ENCODE measurements around the gene PRDX1.
A peak's percentile ranks its signal among the peaks of the same experiment; 100 is the strongest.
"Not testable (repeated sequence)": the region's sequence is repeated elsewhere in the genome, so short reads cannot be mapped to it uniquely, and the experiment has no call there.

The PRDX1 gene

DNA sequence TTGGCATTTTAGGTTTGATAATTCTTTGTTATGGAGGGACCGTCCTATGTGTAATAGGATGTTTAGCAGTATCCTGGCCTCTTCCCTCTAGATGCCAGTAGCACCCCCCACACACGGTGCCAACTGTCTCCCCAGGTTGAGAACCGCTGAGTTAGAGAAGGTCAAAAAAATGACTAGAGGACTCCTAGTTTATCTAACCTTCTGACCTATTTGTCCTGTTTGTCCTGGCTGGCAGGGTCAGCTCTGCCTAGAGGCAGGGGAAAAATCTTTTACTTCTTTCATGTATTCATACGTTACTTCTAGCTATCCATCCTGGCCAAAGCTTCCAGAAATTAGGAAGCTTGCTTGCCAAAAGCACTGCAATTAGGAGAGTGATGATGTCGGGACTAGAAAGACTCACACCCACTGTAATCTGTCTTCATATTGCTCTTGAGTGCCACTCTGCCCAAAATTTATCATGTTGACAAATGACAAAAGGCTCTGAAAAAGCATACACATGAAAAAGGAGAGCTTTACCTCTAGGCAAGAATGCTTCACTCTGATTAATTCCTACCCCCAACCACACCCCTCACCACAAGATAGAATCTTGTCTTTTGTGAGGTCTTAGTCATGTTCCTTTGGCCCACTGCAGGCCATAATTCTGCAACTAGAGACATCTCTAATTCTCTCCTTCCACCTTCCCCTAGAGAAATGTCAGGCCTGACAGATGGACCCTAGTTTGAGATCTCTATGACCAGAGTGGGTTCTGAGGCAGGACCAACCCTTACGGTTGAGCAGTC, 14.5 kb upstream of the PRDX1 start:
- no peak for DNase-seq

DNA sequence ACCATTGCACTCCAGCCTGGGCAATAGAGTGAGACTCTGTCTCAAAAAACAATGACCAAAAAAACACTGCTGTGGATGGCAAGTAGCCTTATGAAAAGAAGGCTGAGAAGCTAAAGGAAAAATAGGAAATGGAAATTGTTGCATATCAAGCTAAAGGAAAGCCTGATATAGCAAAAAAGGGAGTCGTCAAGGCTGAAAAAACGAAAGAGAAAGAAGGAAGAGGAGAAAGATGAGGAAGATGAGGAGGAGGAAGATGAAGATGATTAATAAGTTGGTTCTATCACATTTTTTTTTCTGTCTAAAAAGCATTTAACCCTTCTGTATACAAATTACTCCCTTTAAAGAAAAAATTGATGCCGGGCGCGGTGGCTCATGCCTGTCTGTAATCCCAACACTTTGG, 10.2 kb upstream of the PRDX1 start:
- no peak for DNase-seq

DNA sequence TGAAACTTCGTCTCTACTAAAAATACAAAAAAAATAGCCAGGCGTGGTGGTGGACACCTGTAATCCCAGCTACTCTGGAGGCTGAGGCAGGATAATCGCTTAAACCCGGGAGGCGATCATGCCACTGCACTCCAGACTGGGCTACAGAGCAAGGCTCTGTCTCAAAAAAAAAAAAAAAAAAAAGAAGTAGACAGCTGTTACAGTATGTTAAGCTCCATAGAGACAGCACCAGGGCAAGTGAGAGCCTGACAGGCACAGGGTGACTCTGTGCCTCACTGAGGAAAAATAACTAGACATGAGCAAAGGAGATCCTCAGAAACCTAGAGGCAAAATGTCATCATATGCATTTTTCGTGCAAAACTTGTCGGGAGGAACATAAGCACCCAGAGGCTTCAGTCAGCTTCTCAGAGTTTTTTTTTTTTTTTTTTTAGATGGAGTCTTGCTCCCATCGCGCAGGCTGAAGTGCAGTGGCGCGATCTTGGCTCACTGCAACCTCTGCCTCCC, 9.0 kb upstream of the PRDX1 start:
- DNase-seq: no peak

GRCh38 chr1:45526135-45526644, 4.5 kb upstream of the PRDX1 start:
- no peak for DNase-seq

- not testable (repeated sequence) for DNase-seq
These were observed 2.3 kb upstream of the PRDX1 start for GRCh38 chr1:45523975-45524374.

- DNase-seq: not testable (repeated sequence)
These were observed 1.8 kb upstream of the PRDX1 start for GRCh38 chr1:45523516-45523915.

DNA sequence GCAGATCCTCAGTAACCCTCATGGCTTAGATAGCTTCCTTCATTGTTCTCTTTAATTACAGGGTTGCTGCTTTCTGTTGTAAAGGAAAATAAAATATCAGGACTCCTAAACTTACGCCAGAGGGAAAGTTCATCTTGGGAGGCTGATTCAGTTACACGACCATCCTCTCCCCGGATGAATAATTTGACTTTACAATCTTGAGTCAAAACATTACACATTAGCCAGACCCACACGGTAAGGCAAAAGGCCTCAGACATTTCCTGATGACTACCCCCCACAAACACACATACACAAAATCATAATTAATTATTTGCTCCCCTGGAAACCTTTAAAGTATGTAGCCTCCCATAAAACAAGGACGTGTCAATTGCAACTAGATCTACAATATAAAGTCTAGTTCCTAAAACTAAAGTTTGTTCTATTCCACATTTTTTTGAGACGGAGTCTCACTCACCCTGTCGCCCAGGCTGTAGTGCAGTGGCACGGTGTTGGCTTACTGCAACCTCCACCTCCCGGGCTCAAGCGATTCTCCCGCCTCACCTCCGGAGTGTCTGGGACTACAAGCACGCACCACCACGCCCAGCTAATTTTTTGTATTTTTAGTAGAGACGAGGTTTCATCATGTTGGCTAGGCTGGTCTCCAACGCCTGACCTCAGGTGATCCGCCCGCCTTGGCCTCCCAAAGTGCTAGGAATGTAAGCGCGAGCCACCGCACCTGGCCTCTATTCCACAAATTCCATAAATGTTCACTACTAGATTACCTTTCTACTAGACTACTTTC, 830 bp upstream of the PRDX1 start:
- no peak for DNase-seq

DNA sequence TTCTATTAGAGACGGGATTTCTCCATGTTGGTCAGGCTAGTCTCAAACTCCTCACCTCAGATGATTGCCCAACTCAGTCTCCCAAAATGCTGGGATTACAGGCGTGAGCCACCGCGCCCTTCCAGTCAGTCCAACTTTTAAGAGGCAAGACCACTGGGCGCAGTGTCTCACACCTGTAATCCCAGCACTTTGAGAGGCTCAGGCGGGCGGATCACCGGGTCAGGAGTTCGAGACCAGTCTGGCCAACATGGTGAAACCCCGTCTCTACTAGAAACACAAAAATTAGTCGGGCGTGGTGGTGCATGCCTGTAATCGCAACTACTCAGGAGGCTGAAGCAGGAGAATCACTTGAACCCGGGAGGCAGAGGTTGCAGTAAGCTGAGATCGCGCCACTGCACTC, 1.9 kb downstream of the PRDX1 start:
- DNase-seq: not testable (repeated sequence)

DNA sequence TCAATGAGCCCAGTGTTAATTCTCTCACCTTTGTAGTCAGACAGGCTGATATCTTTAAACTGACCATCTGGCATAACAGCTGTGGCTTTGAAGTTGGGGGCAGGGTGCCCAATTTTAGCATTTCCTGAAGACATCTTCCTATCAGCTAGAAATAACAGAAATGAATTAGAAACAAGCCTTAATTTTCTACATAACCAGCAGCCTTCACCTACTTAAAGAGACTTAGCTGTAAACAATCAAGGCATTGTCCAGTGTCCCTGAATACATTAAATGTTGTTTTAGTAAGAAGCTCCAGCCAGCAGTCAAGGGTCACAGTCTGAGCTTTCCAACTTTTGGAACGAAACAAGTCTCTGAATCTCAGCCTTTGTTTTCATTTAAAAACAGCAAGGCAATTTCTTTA, 2.8 kb downstream of the PRDX1 start:
- no peak for DNase-seq

DNA sequence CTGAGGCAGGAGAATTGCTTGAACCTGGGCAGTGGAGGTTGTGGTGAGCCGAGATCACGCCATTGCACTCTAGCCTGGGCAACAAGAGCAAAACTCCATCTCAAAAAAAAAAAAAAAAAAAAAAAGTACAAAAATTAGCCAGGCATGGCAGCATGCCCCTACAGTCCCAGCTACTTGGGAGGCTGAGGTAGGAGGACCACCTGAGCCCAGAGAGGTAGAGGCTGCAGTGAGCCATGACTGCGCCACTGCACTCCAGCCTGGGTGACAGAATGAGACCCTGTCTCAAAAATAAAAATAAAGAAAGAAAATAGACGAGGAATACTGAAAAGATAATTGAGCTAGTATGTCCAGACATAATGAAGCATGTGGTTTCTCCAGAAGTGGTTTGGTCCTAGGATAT, 3.3 kb downstream of the PRDX1 start:
- DNase-seq: not testable (repeated sequence)

- DNase-seq: no peak
These were observed 5.2 kb downstream of the PRDX1 start for GRCh38 chr1:45516465-45516864.

DNA sequence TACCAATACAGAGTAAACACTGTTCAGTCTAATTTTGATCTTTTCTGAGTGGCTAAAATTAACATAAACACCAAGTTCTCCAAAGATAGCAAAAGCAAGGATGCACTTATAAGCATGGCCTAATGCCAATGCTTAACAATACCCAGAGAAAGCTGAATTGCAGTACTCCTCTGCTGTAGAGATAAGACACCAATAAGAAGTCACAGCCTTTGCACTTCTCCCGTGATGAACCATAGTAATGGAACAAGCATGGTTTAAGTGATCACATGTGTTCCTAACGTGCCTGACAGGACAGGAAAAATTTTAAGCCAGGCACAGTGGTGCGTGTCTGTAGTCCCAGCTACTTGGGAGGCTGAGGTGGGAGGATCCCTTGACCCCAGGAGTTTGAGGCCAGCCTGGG, 5.6 kb downstream of the PRDX1 start:
- no peak for DNase-seq

- DNase-seq: not testable (repeated sequence)
These were observed 8.0 kb downstream of the PRDX1 start for GRCh38 chr1:45513532-45514260.

DNA sequence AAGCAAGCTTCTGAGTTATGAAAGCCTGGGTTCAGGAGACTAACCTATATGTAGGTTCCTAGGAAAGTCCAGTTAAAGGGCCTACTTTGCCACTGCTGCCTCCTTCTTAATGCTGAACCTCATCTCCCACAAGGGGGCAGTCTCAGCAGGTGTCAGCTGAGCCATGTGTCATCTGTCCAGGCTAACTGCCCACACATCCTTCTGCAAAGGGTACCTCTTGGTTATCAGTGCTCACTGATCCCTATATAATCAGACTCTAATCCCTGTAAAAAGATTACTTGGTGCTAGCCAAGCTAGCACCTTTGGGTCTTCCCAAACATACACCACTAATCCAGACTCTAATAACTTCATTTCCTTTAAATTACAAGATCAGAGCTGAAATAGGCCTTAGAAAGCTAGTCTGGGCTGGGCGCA, 9.0 kb downstream of the PRDX1 start:
- peak; percentile 60 for DNase-seq

GRCh38 chr1:45510972-45511527, 10.6 kb downstream of the PRDX1 start:
- DNase-seq: no peak

GRCh38 chr1:45510036-45510971, 11.4 kb downstream of the PRDX1 start:
- no peak for DNase-seq

GRCh38 chr1:45508295-45509151, 13.2 kb downstream of the PRDX1 start:
- no peak for DNase-seq

GRCh38 chr1:45507893-45508292, 13.8 kb downstream of the PRDX1 start:
- no peak for DNase-seq

GRCh38 chr1:45507195-45507594, 14.5 kb downstream of the PRDX1 start:
- no peak for DNase-seq
